PFSK-1 (cell line): ENCODE measurements around the gene PIK3CD.

Experiments
- FOXP2 ChIP-seq: optimal IDR thresholded peaks from 2 replicates; pipeline ENCODE3; 2011; ENCODE audit warnings: borderline replicate concordance, control low read depth, inconsistent platforms; ENCODE audit not compliant: insufficient read depth; ENCODE audit errors: extremely low read length, extremely low read depth
- POLR2AphosphoS5 ChIP-seq: IDR thresholded peaks from 2 replicates; pipeline ENCODE4 v1.6.1; 2012; ENCODE audit warnings: low read depth, mild to moderate bottlenecking, control low read depth, low read length, moderate library complexity
- SIN3A ChIP-seq: IDR thresholded peaks from 2 replicates; pipeline ENCODE4 v1.6.1; 2012; ENCODE audit warnings: mild to moderate bottlenecking, low read length, moderate library complexity, borderline replicate concordance; ENCODE audit not compliant: insufficient read depth
- TAF1 ChIP-seq: IDR thresholded peaks from 2 replicates; pipeline ENCODE4 v1.6.1; 2012; ENCODE audit warnings: low read length, control low read depth, borderline replicate concordance; ENCODE audit not compliant: insufficient read depth
- TF ChIP-seq, protein P1 (sequence below), 2 experiments: IDR thresholded peaks; 2 replicates each; pipeline versions ENCODE4 v1.6.1 to v1.8.0; 2011 to 2012; ENCODE audit warnings: low read depth in 2 of 2, low read length in 2 of 2, control low read depth in 1 of 2, inconsistent platforms in 1 of 2, mild to moderate bottlenecking in 1 of 2, moderate library complexity in 1 of 2; ENCODE audit not compliant: insufficient read depth in 1 of 2

DNA sequence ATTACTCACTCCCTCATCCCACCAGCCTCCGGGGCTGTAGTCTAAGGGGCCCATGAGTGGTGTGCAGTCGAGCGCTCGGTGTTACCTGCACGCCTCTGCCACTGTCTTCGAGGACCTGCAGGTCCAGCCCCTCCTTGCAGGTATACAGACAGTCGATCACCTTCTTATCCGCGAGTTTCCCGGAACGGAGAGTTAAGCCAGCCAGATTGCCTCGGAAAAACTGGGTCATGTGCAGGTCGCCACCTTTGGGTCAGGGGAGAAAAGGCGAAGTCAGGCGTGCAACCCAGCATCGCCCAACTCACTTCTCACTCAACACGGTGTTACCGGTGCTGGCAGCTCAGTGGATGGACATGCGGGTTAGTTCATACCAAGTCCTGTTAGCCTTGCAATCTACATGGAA is 84.3 kb downstream of the PIK3CD start:
- TF ChIP-seq FOXP2 = no peak
- TF ChIP-seq SIN3A = no peak
- no peak for TF ChIP-seq POLR2AphosphoS5
- no peak for TF ChIP-seq TAF1
- TF ChIP-seq, protein P1, sequence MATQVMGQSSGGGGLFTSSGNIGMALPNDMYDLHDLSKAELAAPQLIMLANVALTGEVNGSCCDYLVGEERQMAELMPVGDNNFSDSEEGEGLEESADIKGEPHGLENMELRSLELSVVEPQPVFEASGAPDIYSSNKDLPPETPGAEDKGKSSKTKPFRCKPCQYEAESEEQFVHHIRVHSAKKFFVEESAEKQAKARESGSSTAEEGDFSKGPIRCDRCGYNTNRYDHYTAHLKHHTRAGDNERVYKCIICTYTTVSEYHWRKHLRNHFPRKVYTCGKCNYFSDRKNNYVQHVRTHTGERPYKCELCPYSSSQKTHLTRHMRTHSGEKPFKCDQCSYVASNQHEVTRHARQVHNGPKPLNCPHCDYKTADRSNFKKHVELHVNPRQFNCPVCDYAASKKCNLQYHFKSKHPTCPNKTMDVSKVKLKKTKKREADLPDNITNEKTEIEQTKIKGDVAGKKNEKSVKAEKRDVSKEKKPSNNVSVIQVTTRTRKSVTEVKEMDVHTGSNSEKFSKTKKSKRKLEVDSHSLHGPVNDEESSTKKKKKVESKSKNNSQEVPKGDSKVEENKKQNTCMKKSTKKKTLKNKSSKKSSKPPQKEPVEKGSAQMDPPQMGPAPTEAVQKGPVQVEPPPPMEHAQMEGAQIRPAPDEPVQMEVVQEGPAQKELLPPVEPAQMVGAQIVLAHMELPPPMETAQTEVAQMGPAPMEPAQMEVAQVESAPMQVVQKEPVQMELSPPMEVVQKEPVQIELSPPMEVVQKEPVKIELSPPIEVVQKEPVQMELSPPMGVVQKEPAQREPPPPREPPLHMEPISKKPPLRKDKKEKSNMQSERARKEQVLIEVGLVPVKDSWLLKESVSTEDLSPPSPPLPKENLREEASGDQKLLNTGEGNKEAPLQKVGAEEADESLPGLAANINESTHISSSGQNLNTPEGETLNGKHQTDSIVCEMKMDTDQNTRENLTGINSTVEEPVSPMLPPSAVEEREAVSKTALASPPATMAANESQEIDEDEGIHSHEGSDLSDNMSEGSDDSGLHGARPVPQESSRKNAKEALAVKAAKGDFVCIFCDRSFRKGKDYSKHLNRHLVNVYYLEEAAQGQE (IDR thresholded peaks at IDR 0.05; ENCODE audit: insufficient read depth in 1 of 2, low read depth in 2 of 2, low read length in 2 of 2) = no peak
